SK-N-SH (cell line): ENCODE measurements around the gene HLA-E.

Source experiments
- EZH2phosphoT487 ChIP-seq: fragments of 200-600 bp; sonication (generic); IDR thresholded peaks from 2 replicates; pipeline ENCODE4 v1.6.1; 2017; ENCODE audit warnings: low read depth, mixed run types, mild to moderate bottlenecking, antibody characterized with exemption, moderate library complexity, borderline replicate concordance
- SIN3A ChIP-seq: IDR thresholded peaks from 2 replicates; pipeline ENCODE4 v1.6.1; 2012; ENCODE audit warnings: low read depth, mild to moderate bottlenecking, low read length, moderate library complexity, borderline replicate concordance
- TF ChIP-seq, protein P1 (sequence below): fragments of 200-600 bp; sonication (generic); IDR thresholded peaks from 2 replicates; pipeline ENCODE4 v1.6.1; 2017; ENCODE audit warnings: antibody characterized with exemption, mild to moderate bottlenecking, moderate library complexity

- TF ChIP-seq EZH2phosphoT487 (no peak), SIN3A (no peak)
- TF ChIP-seq, protein P1, sequence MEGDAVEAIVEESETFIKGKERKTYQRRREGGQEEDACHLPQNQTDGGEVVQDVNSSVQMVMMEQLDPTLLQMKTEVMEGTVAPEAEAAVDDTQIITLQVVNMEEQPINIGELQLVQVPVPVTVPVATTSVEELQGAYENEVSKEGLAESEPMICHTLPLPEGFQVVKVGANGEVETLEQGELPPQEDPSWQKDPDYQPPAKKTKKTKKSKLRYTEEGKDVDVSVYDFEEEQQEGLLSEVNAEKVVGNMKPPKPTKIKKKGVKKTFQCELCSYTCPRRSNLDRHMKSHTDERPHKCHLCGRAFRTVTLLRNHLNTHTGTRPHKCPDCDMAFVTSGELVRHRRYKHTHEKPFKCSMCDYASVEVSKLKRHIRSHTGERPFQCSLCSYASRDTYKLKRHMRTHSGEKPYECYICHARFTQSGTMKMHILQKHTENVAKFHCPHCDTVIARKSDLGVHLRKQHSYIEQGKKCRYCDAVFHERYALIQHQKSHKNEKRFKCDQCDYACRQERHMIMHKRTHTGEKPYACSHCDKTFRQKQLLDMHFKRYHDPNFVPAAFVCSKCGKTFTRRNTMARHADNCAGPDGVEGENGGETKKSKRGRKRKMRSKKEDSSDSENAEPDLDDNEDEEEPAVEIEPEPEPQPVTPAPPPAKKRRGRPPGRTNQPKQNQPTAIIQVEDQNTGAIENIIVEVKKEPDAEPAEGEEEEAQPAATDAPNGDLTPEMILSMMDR: peak; percentile 94
These were observed 35.7 kb upstream of the HLA-E start for GRCh38 chr6:30453508-30454116.
